ENCODE measurements around the gene TMEM89. TPM values are rescaled to one million over a fixed set of nuclear protein-coding genes. Genes with fewer than 3 reads are reported as not detected.

Gene TMEM89
- total and polyA plus RNA-seq, 2 of the 13 experiments (the other 11 are each of a cell fraction or from before 2014, with no cell fraction given), result 0.31 to 0.59 TPM

DNA sequence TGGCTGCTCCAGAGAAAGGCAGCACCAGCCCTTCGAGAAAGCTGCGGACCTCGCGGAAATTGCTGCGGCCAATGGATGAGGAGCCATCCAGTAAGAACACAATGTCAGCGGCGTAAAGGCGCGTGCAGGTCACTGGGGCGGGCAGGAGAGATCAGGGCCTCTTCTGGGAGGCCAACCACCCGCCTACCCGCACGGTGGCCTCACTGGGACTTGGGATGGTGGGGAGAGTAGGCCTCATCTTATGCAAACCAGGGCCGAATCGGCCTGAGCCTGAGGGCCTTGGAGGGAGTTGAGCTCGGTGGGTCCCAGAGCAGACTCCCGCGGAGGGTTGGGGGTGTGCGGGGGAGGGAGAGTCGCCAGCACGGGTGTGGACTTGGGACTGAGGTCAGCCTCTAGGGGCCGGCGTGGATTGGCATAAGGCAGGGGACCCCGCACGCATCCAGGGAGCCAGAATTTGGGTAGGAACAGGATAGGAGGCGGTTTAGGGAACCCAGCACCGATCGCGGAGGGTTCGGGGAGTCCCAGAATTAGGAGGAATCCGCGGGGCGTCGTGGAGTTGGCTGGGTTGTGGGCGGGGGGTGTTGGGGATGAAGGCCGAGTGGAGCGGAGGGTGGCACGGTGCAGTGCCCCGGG is 27.0 kb downstream of the TMEM89 start (continued):
- TF ChIP-seq ZBTB38 (CRISPR knock-in tag; IDR thresholded peaks at IDR 0.05), result peak; percentile 96
- TF ChIP-seq SMAD3 (CRISPR knock-in tag; IDR thresholded peaks at IDR 0.05), result no peak
- TF ChIP-seq, protein P1, sequence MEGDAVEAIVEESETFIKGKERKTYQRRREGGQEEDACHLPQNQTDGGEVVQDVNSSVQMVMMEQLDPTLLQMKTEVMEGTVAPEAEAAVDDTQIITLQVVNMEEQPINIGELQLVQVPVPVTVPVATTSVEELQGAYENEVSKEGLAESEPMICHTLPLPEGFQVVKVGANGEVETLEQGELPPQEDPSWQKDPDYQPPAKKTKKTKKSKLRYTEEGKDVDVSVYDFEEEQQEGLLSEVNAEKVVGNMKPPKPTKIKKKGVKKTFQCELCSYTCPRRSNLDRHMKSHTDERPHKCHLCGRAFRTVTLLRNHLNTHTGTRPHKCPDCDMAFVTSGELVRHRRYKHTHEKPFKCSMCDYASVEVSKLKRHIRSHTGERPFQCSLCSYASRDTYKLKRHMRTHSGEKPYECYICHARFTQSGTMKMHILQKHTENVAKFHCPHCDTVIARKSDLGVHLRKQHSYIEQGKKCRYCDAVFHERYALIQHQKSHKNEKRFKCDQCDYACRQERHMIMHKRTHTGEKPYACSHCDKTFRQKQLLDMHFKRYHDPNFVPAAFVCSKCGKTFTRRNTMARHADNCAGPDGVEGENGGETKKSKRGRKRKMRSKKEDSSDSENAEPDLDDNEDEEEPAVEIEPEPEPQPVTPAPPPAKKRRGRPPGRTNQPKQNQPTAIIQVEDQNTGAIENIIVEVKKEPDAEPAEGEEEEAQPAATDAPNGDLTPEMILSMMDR (CRISPR knock-in tag; IDR thresholded peaks at IDR 0.05), result 0 out of 2 replicates have a peak, but pooled peaks have one; percentile 3
- no peak for TF ChIP-seq DMAP1 (CRISPR knock-in tag; IDR thresholded peaks at IDR 0.05)

DNA sequence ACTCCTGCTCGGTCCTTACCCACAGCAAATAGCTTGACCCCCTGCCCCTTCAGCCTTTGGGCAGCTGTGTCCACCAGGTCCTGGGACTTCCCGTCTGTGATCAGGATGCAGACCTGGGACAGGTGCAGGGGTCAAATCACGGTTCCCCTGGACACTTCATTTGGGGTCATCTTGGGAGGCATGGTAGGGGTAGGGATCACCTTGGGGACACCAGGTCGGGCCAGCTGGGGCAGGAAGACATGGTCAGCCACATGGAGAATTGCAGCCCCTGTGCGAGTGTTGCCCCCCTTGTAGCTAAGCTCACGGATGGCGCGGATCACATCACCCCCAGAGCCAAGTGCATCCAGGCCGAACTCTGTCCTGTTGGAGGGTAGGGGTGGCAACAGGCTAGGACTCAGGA is 28.2 kb downstream of the TMEM89 start:
- Histone ChIP-seq H3K4me2 (ENCODE audit: low read depth, low read length) (no peak overlapping the region), H3K9ac (ENCODE audit: insufficient read depth, low read depth, low read length) (no peak overlapping the region), H3K4me1 (ENCODE audit: insufficient read depth, low read length) (peaks cover 45% of the 10 kb centered on the region), H3K79me2 (ENCODE audit: insufficient read depth, low read length) (no peaks in the 10 kb centered on the region), H4K20me1 (ENCODE audit: insufficient read depth, low read length) (no peaks in the 10 kb centered on the region), H2AFZ (ENCODE audit: low read length) (no peak overlapping the region), H3K9me3 (ENCODE audit: low read length) (no peaks in the 10 kb centered on the region), H3K4me3 (replicated peaks in 1 of 3; ENCODE audit: insufficient read depth in 1 of 3, low read depth in 2 of 3, low read length in 3 of 3) (no peak overlapping the region), H3K36me3 (replicated peaks in 1 of 2; ENCODE audit: control insufficient read depth in 1 of 2, insufficient read depth in 2 of 2, low read length in 2 of 2) (peaks cover 1 to 7% of the 10 kb centered on the region in 2 experiments; a peak in 2 of 5 replicates), H3K27ac (ENCODE audit: extremely low read length, insufficient read depth, low read length) (no peak overlapping the region), H3K27me3 (ENCODE audit: control insufficient read depth in 1 of 2, insufficient read depth in 2 of 2, low read length in 2 of 2) (0 out of 5 replicates have a peak, but pooled peaks cover 0 to 4% of the 10 kb centered on the region in 2 experiments)
- WGBS (ENCODE audit: low lambda C conversion rate), result 60% methylated on average over 2 of the region's 9 CpGs
- BruUV-seq (replicated peaks), result no TSS peak
- in situ Hi-C loops (cut with HindIII; ENCODE audit: extremely low pct_ligation_motif_present, low pct_unique_long_range_greater_than_20kb) (no loop called here), intact Hi-C loops (cut with micrococcal nuclease; ENCODE audit: unreplicated experiment) (no loop called here)
- FAIRE-seq, result no peak
- DNase-seq (ENCODE audit: low spot score), result no peak
- ChIA-PET CTCF (ENCODE audit: low intra/inter-chr PET ratio, low total read pairs) (no interaction called here), POLR2A (no interaction called here)
- no peak for ATAC-seq
- no peak for TF ChIP-seq ZFP62 (CRISPR knock-in tag; IDR thresholded peaks at IDR 0.05)
- no peak for TF ChIP-seq POLR2G (IDR thresholded peaks at IDR 0.05; ENCODE audit: low read depth, low read length)
- TF ChIP-seq POLR2A (IDR thresholded peaks at IDR 0.05; ENCODE audit: insufficient read depth in 1 of 2, low read depth in 2 of 2, low read length in 2 of 2), result no peak
- no peak for TF ChIP-seq ZSCAN9 (CRISPR knock-in tag; IDR thresholded peaks at IDR 0.05; ENCODE audit: borderline replicate concordance)
- TF ChIP-seq, protein P2, sequence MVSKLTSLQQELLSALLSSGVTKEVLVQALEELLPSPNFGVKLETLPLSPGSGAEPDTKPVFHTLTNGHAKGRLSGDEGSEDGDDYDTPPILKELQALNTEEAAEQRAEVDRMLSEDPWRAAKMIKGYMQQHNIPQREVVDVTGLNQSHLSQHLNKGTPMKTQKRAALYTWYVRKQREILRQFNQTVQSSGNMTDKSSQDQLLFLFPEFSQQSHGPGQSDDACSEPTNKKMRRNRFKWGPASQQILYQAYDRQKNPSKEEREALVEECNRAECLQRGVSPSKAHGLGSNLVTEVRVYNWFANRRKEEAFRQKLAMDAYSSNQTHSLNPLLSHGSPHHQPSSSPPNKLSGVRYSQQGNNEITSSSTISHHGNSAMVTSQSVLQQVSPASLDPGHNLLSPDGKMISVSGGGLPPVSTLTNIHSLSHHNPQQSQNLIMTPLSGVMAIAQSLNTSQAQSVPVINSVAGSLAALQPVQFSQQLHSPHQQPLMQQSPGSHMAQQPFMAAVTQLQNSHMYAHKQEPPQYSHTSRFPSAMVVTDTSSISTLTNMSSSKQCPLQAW (CRISPR knock-in tag; IDR thresholded peaks at IDR 0.05), result no peak
- TF ChIP-seq GZF1 (CRISPR knock-in tag; IDR thresholded peaks at IDR 0.05), result no peak
- TF ChIP-seq, protein P3, sequence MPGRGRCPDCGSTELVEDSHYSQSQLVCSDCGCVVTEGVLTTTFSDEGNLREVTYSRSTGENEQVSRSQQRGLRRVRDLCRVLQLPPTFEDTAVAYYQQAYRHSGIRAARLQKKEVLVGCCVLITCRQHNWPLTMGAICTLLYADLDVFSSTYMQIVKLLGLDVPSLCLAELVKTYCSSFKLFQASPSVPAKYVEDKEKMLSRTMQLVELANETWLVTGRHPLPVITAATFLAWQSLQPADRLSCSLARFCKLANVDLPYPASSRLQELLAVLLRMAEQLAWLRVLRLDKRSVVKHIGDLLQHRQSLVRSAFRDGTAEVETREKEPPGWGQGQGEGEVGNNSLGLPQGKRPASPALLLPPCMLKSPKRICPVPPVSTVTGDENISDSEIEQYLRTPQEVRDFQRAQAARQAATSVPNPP (CRISPR knock-in tag; IDR thresholded peaks at IDR 0.05), result no peak
- TF ChIP-seq CCAR2 (optimal IDR thresholded peaks at IDR 0.05; ENCODE audit: low read depth, low read length), result no peak
- TF ChIP-seq, protein P4, sequence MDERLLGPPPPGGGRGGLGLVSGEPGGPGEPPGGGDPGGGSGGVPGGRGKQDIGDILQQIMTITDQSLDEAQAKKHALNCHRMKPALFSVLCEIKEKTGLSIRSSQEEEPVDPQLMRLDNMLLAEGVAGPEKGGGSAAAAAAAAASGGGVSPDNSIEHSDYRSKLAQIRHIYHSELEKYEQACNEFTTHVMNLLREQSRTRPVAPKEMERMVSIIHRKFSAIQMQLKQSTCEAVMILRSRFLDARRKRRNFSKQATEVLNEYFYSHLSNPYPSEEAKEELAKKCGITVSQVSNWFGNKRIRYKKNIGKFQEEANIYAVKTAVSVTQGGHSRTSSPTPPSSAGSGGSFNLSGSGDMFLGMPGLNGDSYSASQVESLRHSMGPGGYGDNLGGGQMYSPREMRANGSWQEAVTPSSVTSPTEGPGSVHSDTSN (CRISPR knock-in tag; IDR thresholded peaks at IDR 0.05), result no peak
- TF ChIP-seq, protein P5, sequence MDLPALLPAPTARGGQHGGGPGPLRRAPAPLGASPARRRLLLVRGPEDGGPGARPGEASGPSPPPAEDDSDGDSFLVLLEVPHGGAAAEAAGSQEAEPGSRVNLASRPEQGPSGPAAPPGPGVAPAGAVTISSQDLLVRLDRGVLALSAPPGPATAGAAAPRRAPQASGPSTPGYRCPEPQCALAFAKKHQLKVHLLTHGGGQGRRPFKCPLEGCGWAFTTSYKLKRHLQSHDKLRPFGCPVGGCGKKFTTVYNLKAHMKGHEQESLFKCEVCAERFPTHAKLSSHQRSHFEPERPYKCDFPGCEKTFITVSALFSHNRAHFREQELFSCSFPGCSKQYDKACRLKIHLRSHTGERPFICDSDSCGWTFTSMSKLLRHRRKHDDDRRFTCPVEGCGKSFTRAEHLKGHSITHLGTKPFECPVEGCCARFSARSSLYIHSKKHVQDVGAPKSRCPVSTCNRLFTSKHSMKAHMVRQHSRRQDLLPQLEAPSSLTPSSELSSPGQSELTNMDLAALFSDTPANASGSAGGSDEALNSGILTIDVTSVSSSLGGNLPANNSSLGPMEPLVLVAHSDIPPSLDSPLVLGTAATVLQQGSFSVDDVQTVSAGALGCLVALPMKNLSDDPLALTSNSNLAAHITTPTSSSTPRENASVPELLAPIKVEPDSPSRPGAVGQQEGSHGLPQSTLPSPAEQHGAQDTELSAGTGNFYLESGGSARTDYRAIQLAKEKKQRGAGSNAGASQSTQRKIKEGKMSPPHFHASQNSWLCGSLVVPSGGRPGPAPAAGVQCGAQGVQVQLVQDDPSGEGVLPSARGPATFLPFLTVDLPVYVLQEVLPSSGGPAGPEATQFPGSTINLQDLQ (CRISPR knock-in tag; IDR thresholded peaks at IDR 0.05), result no peak
- no peak for TF ChIP-seq TRIM24 (CRISPR knock-in tag; IDR thresholded peaks at IDR 0.05)
- no peak for TF ChIP-seq AHR (CRISPR knock-in tag; IDR thresholded peaks at IDR 0.05)
